Brain microvascular endothelial cell (primary cell): ENCODE results near the gene PDE10A.

Source experiments
- DNase-seq: peaks from one replicate; pipeline ENCODE4 v3.0.0-alpha.2; 2020
- H3K27ac ChIP-seq: fragments of 250-450 bp; sonication (Bioruptor Pico); 2 replicates; pipeline ENCODE4 v1.5.1; 2020; ENCODE audit warnings: mild to moderate bottlenecking, moderate library complexity
- H3K27me3 ChIP-seq: fragments of 250-450 bp; sonication (Bioruptor Pico); replicated peaks from 2 replicates; pipeline ENCODE4 v1.5.1; 2020; ENCODE audit warnings: mild to moderate bottlenecking
- H3K36me3 ChIP-seq: fragments of 250-450 bp; sonication (Bioruptor Pico); replicated peaks from 2 replicates; pipeline ENCODE4 v1.5.1; 2020; ENCODE audit warnings: mild to moderate bottlenecking
- H3K4me3 ChIP-seq: 2 replicates; pipeline ENCODE4 v1.5.1; 2011; ENCODE audit warnings: low read depth, mild to moderate bottlenecking, control low read depth, low read length, moderate library complexity
- CTCF ChIP-seq: IDR thresholded peaks from 2 replicates; pipeline ENCODE4 v1.5.1; 2011; ENCODE audit warnings: low read depth, mild to moderate bottlenecking, moderate library complexity, low read length, control low read depth, inconsistent platforms; ENCODE audit errors: missing control alignments
- in situ Hi-C: cut with HindIII; loops from 2 replicates; pipeline ENCODE4 v1.10.0; 2017; ENCODE audit warnings: low sequenced_read_pairs, low pct_ligation_motif_present

The PDE10A gene

DNA sequence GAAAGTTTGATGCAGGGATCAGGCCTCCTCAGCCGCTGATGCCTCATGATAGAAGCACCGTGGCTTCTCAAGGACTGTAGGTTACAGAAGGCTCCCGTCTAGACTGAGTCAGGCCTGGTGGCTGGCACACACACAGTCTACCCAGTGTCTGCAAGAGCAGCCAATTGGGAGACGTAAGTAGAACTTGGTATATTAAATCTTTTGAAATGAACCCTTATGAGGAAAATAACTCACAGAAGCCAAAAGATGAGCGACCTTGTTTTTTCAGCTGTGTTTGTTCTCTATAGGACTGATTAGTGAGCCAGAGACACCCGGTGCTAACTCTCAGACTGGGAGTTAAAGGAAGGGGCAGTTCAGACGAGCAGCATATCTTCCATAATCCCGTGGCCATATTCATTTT is 5.9 kb upstream of the PDE10A start:
- Histone ChIP-seq H3K27me3 (peaks cover 7% of the 10 kb centered on the region), H3K4me3 (no peak overlapping the region), H3K36me3 (no peaks in the 10 kb centered on the region), H3K27ac (no peak overlapping the region)
- peak; percentile 47 for DNase-seq
- no peak for TF ChIP-seq CTCF
- in situ Hi-C loops: no loop called here

- in situ Hi-C loops: no loop called here
- no peak overlapping the region for H3K4me3 ChIP-seq
- no peak for DNase-seq
- no peak for TF ChIP-seq CTCF
- H3K27ac ChIP-seq: no peak overlapping the region
- H3K36me3 ChIP-seq: no peaks in the 10 kb centered on the region
- peaks cover 7% of the 10 kb centered on the region for H3K27me3 ChIP-seq
These were observed 2.3 kb upstream of the PDE10A start for GRCh38 chr6:165665384-165665672.

DNA sequence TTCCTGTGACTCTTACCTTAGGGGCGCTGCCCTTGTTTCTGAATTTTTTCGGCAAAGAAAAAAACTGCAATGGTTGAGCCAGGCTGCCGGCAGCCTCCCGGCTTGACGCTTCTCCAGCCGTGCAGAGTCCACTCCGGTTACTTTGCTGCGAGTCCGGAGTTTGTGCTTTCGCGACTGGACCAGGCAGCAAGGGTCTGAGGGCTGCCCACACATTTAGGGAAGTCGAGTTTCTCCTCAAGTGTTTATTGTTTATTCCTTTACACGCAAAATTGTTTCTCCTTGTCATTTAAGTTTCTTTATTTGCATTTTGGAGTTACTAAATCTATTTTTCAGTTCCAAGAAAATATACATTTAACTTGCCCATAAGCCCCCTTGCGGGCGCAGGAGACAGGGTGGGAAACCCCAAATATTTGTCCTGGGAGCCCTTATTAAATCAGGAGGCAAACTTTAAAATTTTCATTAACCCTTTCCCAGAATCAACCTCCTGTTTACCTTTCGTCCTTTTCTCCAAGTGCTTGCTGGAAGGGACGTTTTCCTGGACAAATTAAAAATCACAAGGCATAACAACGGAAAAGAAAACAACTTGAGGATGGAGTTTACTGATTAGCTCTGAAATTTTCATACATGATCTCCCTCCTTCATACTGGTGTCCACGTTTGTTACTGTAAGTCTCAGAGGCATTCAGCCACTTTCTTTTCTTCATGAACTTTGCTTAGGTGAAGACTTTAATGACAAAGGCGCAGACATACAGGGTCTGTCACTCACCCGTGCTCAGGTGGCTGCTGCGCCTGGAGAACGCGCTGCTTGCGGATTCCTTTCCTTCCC is 1.7 kb upstream of the PDE10A start:
- Histone ChIP-seq H3K36me3 (no peaks in the 10 kb centered on the region), H3K27ac (no peak overlapping the region), H3K4me3 (peak overlapping the region; percentile 48), H3K27me3 (peaks cover 7% of the 10 kb centered on the region)
- in situ Hi-C loops: no loop called here
- TF ChIP-seq CTCF: peak; percentile 37
- no peak for DNase-seq

DNA sequence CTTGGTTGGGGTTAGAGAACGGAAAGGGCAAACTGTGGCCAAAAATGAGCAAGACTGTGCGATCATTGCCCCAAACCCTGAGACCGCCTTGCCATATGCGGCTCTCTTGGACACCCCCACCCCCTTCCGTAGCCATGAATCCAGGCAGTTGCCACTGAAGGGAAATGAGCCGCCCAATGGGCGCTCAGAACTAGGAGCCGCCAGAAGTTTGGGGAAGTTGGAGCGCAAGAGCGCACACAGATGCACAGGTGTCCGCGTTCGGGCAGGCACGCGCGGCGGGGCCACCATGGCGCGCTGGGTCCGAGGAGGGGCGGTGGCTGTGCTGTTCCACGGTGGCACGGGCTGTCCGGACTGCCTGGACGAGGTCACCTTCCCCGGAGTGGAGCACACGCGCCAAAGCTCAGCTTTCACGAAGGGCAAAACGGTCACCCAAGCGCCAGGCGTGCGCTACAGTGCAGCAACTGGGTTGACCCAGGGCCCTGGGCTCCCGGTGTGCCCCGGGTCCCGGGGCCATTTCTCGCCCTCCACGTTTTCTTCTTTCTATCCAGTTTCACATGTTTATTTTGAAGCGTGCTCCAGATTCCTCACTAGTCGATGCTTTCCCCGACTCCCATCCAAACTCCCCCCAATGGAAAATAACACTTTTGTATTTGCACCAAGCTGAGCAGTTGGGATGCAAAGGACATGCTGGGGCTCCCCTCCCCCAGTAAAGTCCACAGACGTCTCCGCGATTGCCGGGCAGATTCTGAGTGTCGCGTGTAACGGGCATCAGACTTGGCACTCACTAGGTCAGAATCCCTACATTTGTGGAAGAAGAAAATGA is 906 bp upstream of the PDE10A start:
- Histone ChIP-seq H3K27me3 (peaks cover 7% of the 10 kb centered on the region), H3K4me3 (peak overlapping the region; percentile 48)

GRCh38 chr6:165663377-165663735 is 315 bp upstream of the PDE10A start:
- peak overlapping the region; percentile 48 for H3K4me3 ChIP-seq
- in situ Hi-C loops: no loop called here
- H3K27ac ChIP-seq: peak overlapping the region; percentile 42
- no peaks in the 10 kb centered on the region for H3K36me3 ChIP-seq
- peak; percentile 46 for DNase-seq
- no peak for TF ChIP-seq CTCF
- peaks cover 7% of the 10 kb centered on the region for H3K27me3 ChIP-seq

More for the DNA sequence above, 906 bp upstream of the PDE10A start:
- no peak for TF ChIP-seq CTCF
- in situ Hi-C loops: no loop called here
- DNase-seq: peak; percentile 27
- H3K36me3 ChIP-seq: no peaks in the 10 kb centered on the region
- no peak overlapping the region for H3K27ac ChIP-seq
